OCI-LY7 (cell line): ENCODE data around the gene RNF149.

Experiments used
- EZH2phosphoT487 ChIP-seq: fragments of 200-600 bp; sonication (generic); IDR thresholded peaks from 2 replicates; pipeline ENCODE4 v1.6.1; 2018; ENCODE audit warnings: low read depth, borderline replicate concordance, mild to moderate bottlenecking, mixed run types, antibody characterized with exemption, low read length, moderate library complexity, mixed read lengths
- TF ChIP-seq, protein P1 (sequence below): fragments of 200-600 bp; sonication (generic); conservative IDR thresholded peaks from 2 replicates; pipeline ENCODE4 v1.5.1; 2014; ENCODE audit warnings: mild to moderate bottlenecking, antibody characterized with exemption, low read length, moderate library complexity, mixed read lengths

GRCh38 chr2:101302016-101302415 lies 6.5 kb downstream of the RNF149 start:
- TF ChIP-seq, protein P1, sequence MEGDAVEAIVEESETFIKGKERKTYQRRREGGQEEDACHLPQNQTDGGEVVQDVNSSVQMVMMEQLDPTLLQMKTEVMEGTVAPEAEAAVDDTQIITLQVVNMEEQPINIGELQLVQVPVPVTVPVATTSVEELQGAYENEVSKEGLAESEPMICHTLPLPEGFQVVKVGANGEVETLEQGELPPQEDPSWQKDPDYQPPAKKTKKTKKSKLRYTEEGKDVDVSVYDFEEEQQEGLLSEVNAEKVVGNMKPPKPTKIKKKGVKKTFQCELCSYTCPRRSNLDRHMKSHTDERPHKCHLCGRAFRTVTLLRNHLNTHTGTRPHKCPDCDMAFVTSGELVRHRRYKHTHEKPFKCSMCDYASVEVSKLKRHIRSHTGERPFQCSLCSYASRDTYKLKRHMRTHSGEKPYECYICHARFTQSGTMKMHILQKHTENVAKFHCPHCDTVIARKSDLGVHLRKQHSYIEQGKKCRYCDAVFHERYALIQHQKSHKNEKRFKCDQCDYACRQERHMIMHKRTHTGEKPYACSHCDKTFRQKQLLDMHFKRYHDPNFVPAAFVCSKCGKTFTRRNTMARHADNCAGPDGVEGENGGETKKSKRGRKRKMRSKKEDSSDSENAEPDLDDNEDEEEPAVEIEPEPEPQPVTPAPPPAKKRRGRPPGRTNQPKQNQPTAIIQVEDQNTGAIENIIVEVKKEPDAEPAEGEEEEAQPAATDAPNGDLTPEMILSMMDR = no peak
- no peak for TF ChIP-seq EZH2phosphoT487
